Keratinocyte (primary cell): ENCODE results near the gene CRLF1. TPM values are rescaled to one million over a fixed set of nuclear protein-coding genes. Genes with fewer than 3 reads are reported as not detected.

Source experiments
- DNase-seq: peaks from one replicate; pipeline ENCODE4 v3.0.0-alpha.2; 2011; ENCODE audit warnings: low read depth, missing footprints, low spot score
- FAIRE-seq: peaks from 2 replicates; lab custom pipeline; 2011; peaks lifted over from hg19 to GRCh38; lab: Jason Lieb, UNC
- H2AFZ ChIP-seq: 2 replicates; pipeline ENCODE4 v1.6.0; 2012; ENCODE audit warnings: low read length, control low read depth, inconsistent platforms; ENCODE audit not compliant: control insufficient read depth
- H3K27ac ChIP-seq: 2 replicates; pipeline ENCODE4 v1.5.1; 2011; ENCODE audit warnings: low read length; ENCODE audit not compliant: control insufficient read depth, insufficient read depth
- H3K27me3 ChIP-seq: 3 replicates; pipeline ENCODE4 v1.6.0; 2011; ENCODE audit warnings: low read length; ENCODE audit not compliant: control insufficient read depth, insufficient read depth; ENCODE audit errors: extremely low read depth
- H3K36me3 ChIP-seq, 2 experiments: 2 replicates in 1 of 2; 3 replicates in 1 of 2; pipeline ENCODE4 v1.5.1; 2011; ENCODE audit warnings: low read length in 2 of 2, mild to moderate bottlenecking in 1 of 2; ENCODE audit not compliant: control insufficient read depth in 2 of 2, insufficient read depth in 2 of 2; ENCODE audit errors: extremely low read depth in 1 of 2
- H3K4me1 ChIP-seq: 3 replicates; pipeline ENCODE4 v1.5.1; 2011; ENCODE audit warnings: low read length; ENCODE audit not compliant: control insufficient read depth, insufficient read depth; ENCODE audit errors: extremely low read depth
- H3K4me2 ChIP-seq: 3 replicates; pipeline ENCODE4 v1.6.0; 2011; ENCODE audit warnings: low read depth, low read length; ENCODE audit not compliant: control insufficient read depth, insufficient read depth; ENCODE audit errors: extremely low read depth
- H3K4me3 ChIP-seq, 3 experiments: fragments of 200-600 bp in 1 of 3; sonication (generic) in 1 of 3; 2 replicates in 2 of 3; 3 replicates in 1 of 3; pipeline ENCODE4 v1.5.1; 2011 to 2016; ENCODE audit warnings: low read length in 3 of 3, mild to moderate bottlenecking in 3 of 3, control low read depth in 2 of 3, inconsistent platforms in 1 of 3, low read depth in 1 of 3, mixed read lengths in 1 of 3, mixed run types in 1 of 3, moderate library complexity in 1 of 3; ENCODE audit not compliant: control insufficient read depth in 2 of 3, insufficient read depth in 2 of 3; ENCODE audit errors: extremely low read depth in 1 of 3
- H3K79me2 ChIP-seq: 2 replicates; pipeline ENCODE4 v1.6.0; 2012; ENCODE audit warnings: low read length; ENCODE audit not compliant: control insufficient read depth, insufficient read depth
- H3K9ac ChIP-seq: 3 replicates; pipeline ENCODE4 v1.6.0; 2011; ENCODE audit warnings: low read length; ENCODE audit not compliant: control insufficient read depth, insufficient read depth; ENCODE audit errors: extremely low read depth
- H3K9me1 ChIP-seq: 3 replicates; pipeline ENCODE4 v1.6.0; 2011; ENCODE audit warnings: low read length; ENCODE audit not compliant: control insufficient read depth, insufficient read depth; ENCODE audit errors: extremely low read depth
- H3K9me3 ChIP-seq: 2 replicates; pipeline ENCODE4 v1.5.1; 2012; ENCODE audit warnings: low read depth, low read length; ENCODE audit not compliant: control insufficient read depth
- H4K20me1 ChIP-seq: 3 replicates; pipeline ENCODE4 v1.6.0; 2011; ENCODE audit warnings: low read length; ENCODE audit not compliant: control insufficient read depth, insufficient read depth; ENCODE audit errors: extremely low read depth
- EZH2 ChIP-seq: IDR thresholded peaks from one replicate; pipeline ENCODE4 v1.6.1; 2012; ENCODE audit warnings: inconsistent platforms, mild to moderate bottlenecking, low read length, moderate library complexity
- dilution Hi-C: fragments of 300-500 bp; cut with MboI; formaldehyde crosslinking; loops from one replicate; pipeline ENCODE4 v1.7.0; 2020; ENCODE audit warnings: low sequenced_read_pairs; ENCODE audit not compliant: extremely low pct_ligation_motif_present
- polyA plus RNA-seq, 5 experiments: library from polyadenylated mRNA; depleted of rRNA in 3 of 5; stranded (reverse) in 3 of 5; stranded (forward) in 1 of 5; unstranded in 1 of 5; fragments of >200 nt; gene quantifications; 1 replicate in 1 of 5; 2 replicates in 3 of 5; 3 replicates in 1 of 5; pipeline versions ENCODE4 v1.2.1 to v1.2.3, GENCODE V29; 2011 to 2012; ENCODE audit warnings: missing spikeins in 2 of 5, low read depth in 1 of 5, low replicate concordance in 1 of 5
- TF ChIP-seq, protein P1 (sequence below), 3 experiments: IDR thresholded peaks in 1 of 3; conservative IDR thresholded peaks in 1 of 3; optimal IDR thresholded peaks in 1 of 3; 2 replicates in 2 of 3; 3 replicates in 1 of 3; pipeline versions ENCODE3 to v1.5.1; 2011; ENCODE audit warnings: low read length in 3 of 3, mild to moderate bottlenecking in 3 of 3, moderate library complexity in 2 of 3, control low read depth in 1 of 3, inconsistent platforms in 1 of 3; ENCODE audit not compliant: insufficient read depth in 2 of 3; ENCODE audit errors: extremely low read depth in 1 of 3

Gene CRLF1
- polyA plus RNA-seq, 1 donor (not counting 4 experiments of a cell fraction or from before 2014, with no cell fraction given): 0.20 TPM

DNA sequence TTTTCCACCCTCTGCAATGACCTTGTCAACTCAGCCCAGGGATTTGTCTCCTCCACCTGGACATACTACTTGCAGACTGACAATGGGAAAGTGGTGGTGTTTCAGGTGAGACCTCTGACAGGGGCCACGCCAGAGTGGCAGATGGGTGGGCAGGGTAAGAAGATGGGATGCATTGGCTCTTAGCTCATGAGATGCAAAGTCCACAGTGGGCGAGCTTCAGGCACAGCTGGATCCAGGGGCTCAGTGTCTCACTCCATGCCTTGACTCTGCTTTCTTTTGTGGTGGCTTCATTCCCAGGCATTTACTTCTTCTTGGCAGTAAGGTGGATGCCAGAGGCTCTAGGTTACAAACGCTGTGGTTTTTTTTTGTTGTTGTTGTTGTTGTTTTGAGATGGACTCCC lies 9.4 kb upstream of the CRLF1 start:
- H3K4me2 ChIP-seq: no peak overlapping the region
- dilution Hi-C loops: no loop called here
- H4K20me1 ChIP-seq: no peaks in the 10 kb centered on the region
- no peak for DNase-seq
- H3K79me2 ChIP-seq: no peaks in the 10 kb centered on the region
- no peak for TF ChIP-seq EZH2
- TF ChIP-seq, protein P1, sequence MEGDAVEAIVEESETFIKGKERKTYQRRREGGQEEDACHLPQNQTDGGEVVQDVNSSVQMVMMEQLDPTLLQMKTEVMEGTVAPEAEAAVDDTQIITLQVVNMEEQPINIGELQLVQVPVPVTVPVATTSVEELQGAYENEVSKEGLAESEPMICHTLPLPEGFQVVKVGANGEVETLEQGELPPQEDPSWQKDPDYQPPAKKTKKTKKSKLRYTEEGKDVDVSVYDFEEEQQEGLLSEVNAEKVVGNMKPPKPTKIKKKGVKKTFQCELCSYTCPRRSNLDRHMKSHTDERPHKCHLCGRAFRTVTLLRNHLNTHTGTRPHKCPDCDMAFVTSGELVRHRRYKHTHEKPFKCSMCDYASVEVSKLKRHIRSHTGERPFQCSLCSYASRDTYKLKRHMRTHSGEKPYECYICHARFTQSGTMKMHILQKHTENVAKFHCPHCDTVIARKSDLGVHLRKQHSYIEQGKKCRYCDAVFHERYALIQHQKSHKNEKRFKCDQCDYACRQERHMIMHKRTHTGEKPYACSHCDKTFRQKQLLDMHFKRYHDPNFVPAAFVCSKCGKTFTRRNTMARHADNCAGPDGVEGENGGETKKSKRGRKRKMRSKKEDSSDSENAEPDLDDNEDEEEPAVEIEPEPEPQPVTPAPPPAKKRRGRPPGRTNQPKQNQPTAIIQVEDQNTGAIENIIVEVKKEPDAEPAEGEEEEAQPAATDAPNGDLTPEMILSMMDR (optimal IDR thresholded peaks at IDR 0.05 in 1 of 3, IDR thresholded peaks at IDR 0.05 in 1 of 3, conservative IDR thresholded peaks at IDR 0.05 in 1 of 3; ENCODE audit: extremely low read depth in 1 of 3, insufficient read depth in 2 of 3, low read length in 3 of 3): no peak
- no peak overlapping the region for H2AFZ ChIP-seq
- no peak overlapping the region for H3K4me3 ChIP-seq
- FAIRE-seq: no peak
- H3K4me1 ChIP-seq: no peaks in the 10 kb centered on the region
- no peaks in the 10 kb centered on the region for H3K9me3 ChIP-seq
- peaks cover 36% of the 10 kb centered on the region for H3K27me3 ChIP-seq
- H3K9ac ChIP-seq: no peak overlapping the region
- no peaks in the 10 kb centered on the region for H3K9me1 ChIP-seq
- no peak overlapping the region for H3K27ac ChIP-seq
- no peaks in the 10 kb centered on the region for H3K36me3 ChIP-seq

DNA sequence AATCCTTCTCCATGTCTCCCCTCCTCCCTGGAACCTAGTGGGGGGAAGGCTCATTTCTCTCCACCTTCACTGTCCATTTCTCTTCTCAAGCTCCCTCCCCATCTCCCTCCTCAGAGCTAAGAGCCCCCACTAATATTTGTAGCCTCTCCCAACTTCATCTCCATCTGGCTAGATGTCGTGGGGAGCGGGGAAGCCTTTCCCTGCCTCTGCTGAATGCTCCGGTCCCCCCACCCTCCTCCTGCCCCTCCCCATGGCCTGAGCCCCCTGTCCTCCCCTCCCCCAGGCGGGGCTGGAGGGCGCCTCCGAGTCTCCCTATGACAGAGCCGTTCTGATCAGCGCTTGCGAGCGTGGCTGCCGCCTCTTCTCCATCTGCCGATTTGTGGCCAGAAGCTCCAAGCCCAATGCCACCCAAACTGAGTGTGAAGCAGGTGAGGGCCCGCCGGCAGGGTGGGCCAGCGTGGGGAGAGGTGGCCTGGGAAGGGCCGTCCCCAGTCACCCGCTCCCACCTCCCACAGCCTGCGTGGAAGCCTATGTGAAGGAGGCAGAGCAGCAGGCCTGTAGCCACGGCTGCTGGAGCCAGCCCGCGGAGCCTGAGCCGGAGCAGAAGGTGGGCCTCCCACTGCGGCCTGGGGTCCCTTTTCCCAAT lies 7.1 kb upstream of the CRLF1 start:
- dilution Hi-C loops: no loop called here
- Histone ChIP-seq H2AFZ (no peak overlapping the region), H3K79me2 (no peaks in the 10 kb centered on the region), H3K4me2 (no peak overlapping the region), H3K4me3 (no peak overlapping the region), H3K27ac (no peak overlapping the region), H4K20me1 (no peaks in the 10 kb centered on the region), H3K9ac (no peak overlapping the region), H3K4me1 (no peaks in the 10 kb centered on the region), H3K27me3 (peaks cover 60% of the 10 kb centered on the region), H3K9me1 (no peaks in the 10 kb centered on the region), H3K9me3 (no peaks in the 10 kb centered on the region), H3K36me3 (no peaks in the 10 kb centered on the region)
- FAIRE-seq (no peak), DNase-seq (no peak)
- TF ChIP-seq, protein P1 (optimal IDR thresholded peaks at IDR 0.05 in 1 of 3, IDR thresholded peaks at IDR 0.05 in 1 of 3, conservative IDR thresholded peaks at IDR 0.05 in 1 of 3; ENCODE audit: extremely low read depth in 1 of 3, insufficient read depth in 2 of 3, low read length in 3 of 3): no peak
- TF ChIP-seq EZH2: no peak
